Endothelial cell (in vitro differentiated cells): ENCODE data around the gene C11orf87. TPM values are rescaled to one million over a fixed set of nuclear protein-coding genes. Genes with fewer than 3 reads are reported as not detected.
A peak's percentile ranks its signal among the peaks of the same experiment; 100 is the strongest.

ENCODE experiments used
- DNase-seq: peaks from one replicate; pipeline ENCODE4 v3.0.0; 2021; ENCODE audit warnings: low spot score
- H3K27ac Mint-ChIP-seq: one replicate; pipeline ENCODE4 v1.8.0; 2021; ENCODE audit warnings: mixed read lengths, inconsistent platforms; ENCODE audit not compliant: unreplicated experiment
- H3K27me3 Mint-ChIP-seq: one replicate; pipeline ENCODE4 v1.8.0; 2021; ENCODE audit warnings: mild to moderate bottlenecking, moderate library complexity, mixed read lengths, inconsistent platforms; ENCODE audit not compliant: unreplicated experiment
- H3K36me3 Mint-ChIP-seq: one replicate; pipeline ENCODE4 v1.8.0; 2021; ENCODE audit warnings: mild to moderate bottlenecking, low read depth, mixed read lengths, inconsistent platforms; ENCODE audit not compliant: unreplicated experiment
- H3K4me1 Mint-ChIP-seq: one replicate; pipeline ENCODE4 v1.8.0; 2021; ENCODE audit warnings: mild to moderate bottlenecking, mixed read lengths, inconsistent platforms; ENCODE audit not compliant: unreplicated experiment
- H3K4me3 Mint-ChIP-seq: one replicate; pipeline ENCODE4 v1.8.0; 2021; ENCODE audit warnings: mild to moderate bottlenecking, mixed read lengths, inconsistent platforms; ENCODE audit not compliant: unreplicated experiment
- H3K9me3 Mint-ChIP-seq: one replicate; pipeline ENCODE4 v1.8.0; 2021; ENCODE audit warnings: mixed read lengths, inconsistent platforms; ENCODE audit not compliant: unreplicated experiment
- CTCF ChIP-seq: fragments of 200-600 bp; sonication (generic); IDR thresholded peaks from one replicate; pipeline ENCODE4 v1.5.0; 2021; ENCODE audit warnings: antibody characterized with exemption; ENCODE audit not compliant: unreplicated experiment
- total RNA-seq: library from RNA; stranded (reverse); fragmentation: NEBNext Ultra II Directional; extraction: Animal tissue kit (Norgen Biotek cat#: 25700); gene quantifications from one replicate; pipeline ENCODE4 v1.2.1, GENCODE V29; 2021; ENCODE audit not compliant: unreplicated experiment

Gene C11orf87
- total RNA-seq, 1 donor from 2014 or later: 0.46 TPM

- Mint-ChIP-seq H3K27ac (no peak overlapping the region), H3K27me3 (peaks cover 11% of the 10 kb centered on the region), H3K4me3 (no peak overlapping the region), H3K36me3 (no peaks in the 10 kb centered on the region), H3K4me1 (peaks cover 15% of the 10 kb centered on the region), H3K9me3 (no peaks in the 10 kb centered on the region)
- peak; percentile 41 for DNase-seq
- no peak for TF ChIP-seq CTCF
These were observed 2.9 kb downstream of the C11orf87 start for GRCh38 chr11:109424901-109425300.

DNA sequence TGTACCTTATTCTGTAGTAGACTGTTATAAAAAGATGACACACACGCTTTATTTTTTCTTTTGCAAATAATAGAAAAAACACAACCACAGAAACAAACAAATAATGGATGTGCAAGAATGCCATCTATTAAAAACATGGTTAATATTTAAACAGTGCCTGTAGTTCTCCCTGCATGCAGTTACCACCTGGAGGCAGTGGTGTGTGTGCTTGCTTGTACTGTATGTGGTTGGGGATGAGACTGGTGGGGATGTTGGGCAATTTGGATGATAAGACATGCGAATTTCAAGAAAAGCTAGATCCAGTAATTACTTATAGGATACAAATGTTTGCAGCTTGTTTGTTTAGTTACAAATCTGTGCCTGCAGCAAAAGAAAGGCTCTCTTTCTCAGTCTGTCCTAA is 3.6 kb downstream of the C11orf87 start:
- Mint-ChIP-seq H3K9me3 (no peaks in the 10 kb centered on the region), H3K4me3 (no peak overlapping the region), H3K27ac (no peak overlapping the region), H3K27me3 (peaks cover 11% of the 10 kb centered on the region), H3K36me3 (no peaks in the 10 kb centered on the region), H3K4me1 (peaks cover 15% of the 10 kb centered on the region)
- no peak for DNase-seq
- no peak for TF ChIP-seq CTCF

GRCh38 chr11:109426442-109427240 is 4.7 kb downstream of the C11orf87 start:
- no peak for DNase-seq
- H3K27ac Mint-ChIP-seq: no peak overlapping the region
- peaks cover 14% of the 10 kb centered on the region for H3K4me1 Mint-ChIP-seq
- H3K36me3 Mint-ChIP-seq: no peaks in the 10 kb centered on the region
- no peak overlapping the region for H3K4me3 Mint-ChIP-seq
- H3K9me3 Mint-ChIP-seq: no peaks in the 10 kb centered on the region
- TF ChIP-seq CTCF: peak; percentile 64
- H3K27me3 Mint-ChIP-seq: peaks cover 5% of the 10 kb centered on the region

- Mint-ChIP-seq H3K9me3 (no peaks in the 10 kb centered on the region), H3K27ac (no peak overlapping the region), H3K4me1 (no peaks in the 10 kb centered on the region), H3K36me3 (no peaks in the 10 kb centered on the region), H3K4me3 (no peak overlapping the region), H3K27me3 (no peaks in the 10 kb centered on the region)
- DNase-seq: no peak
- no peak for TF ChIP-seq CTCF
These were observed 10.1 kb downstream of the C11orf87 start for GRCh38 chr11:109432105-109432504.

DNA sequence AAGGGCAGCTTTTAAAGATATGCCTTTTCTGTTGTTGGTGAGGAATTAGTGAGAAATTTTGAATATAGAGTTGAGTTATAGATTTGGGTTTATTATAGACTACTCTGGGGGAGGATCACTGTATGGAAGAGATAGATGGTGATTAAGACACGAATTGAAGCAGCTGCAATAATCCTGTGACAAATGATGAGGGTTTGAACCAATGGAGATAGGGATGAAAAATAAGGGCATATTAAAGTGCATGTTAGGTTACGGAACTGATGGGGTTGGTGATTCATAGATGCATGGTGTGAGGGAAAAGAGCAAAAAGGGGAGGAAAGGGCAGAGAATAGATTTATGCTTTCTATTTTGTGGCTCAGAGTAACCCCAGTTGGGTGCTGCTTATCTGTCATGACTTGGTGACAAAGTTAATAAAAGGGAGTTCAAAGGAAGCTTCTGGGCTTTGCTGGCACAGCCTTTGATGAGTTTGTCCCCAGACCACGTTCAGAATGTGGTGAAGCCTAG is 11.8 kb downstream of the C11orf87 start:
- DNase-seq: no peak
- Mint-ChIP-seq H3K36me3 (no peaks in the 10 kb centered on the region), H3K4me3 (no peak overlapping the region), H3K27me3 (no peaks in the 10 kb centered on the region), H3K27ac (no peak overlapping the region), H3K4me1 (no peaks in the 10 kb centered on the region), H3K9me3 (no peaks in the 10 kb centered on the region)
- no peak for TF ChIP-seq CTCF
